B cell (primary cell): Measurements from ENCODE around the gene SHLD2.
"Not testable (repeated sequence)": the region's sequence is repeated elsewhere in the genome, so short reads cannot be mapped to it uniquely, and the experiment has no call there.

ENCODE experiments used
- CTCF ChIP-seq: fragments of 200-600 bp; IDR thresholded peaks from one replicate; pipeline ENCODE4 v1.8.0; 2022; ENCODE audit warnings: antibody characterized with exemption, mild to moderate bottlenecking
- EZH2 ChIP-seq: IDR thresholded peaks from 2 replicates; pipeline ENCODE4 v1.6.1; 2012; ENCODE audit warnings: borderline replicate concordance, low read depth, mild to moderate bottlenecking, moderate library complexity, low read length; ENCODE audit not compliant: insufficient read depth, poor library complexity, severe bottlenecking

- not testable (repeated sequence) for TF ChIP-seq CTCF, EZH2
These were observed 82.6 kb downstream of the SHLD2 start for GRCh38 chr10:87177587-87177986.
